AG04450 (cell line): ENCODE data around the gene NOC2L. TPM values are rescaled to one million over a fixed set of nuclear protein-coding genes. Genes with fewer than 3 reads are reported as not detected.

Source experiments
- CTCF ChIA-PET: fragments of 300-600, 350-600 bp; formaldehyde crosslinking; extraction: SDS; loops from one replicate; lab custom pipeline; 2022; ENCODE audit warnings: antibody characterized with exemption, inconsistent platforms; lab: Charles Lee
- POLR2A ChIA-PET: fragments of 350-600 bp; formaldehyde crosslinking; extraction: SDS; loops from one replicate; lab custom pipeline; 2021; ENCODE audit warnings: antibody characterized with exemption, inconsistent platforms; lab: Yijun Ruan, JAX
- DNase-seq: peaks from one replicate; pipeline ENCODE4 v3.0.0-alpha.2; 2011; ENCODE audit warnings: low read depth, low spot score
- H3K27ac ChIP-seq: one replicate; pipeline ENCODE4 v1.5.1; 2012; ENCODE audit warnings: low read depth, low read length, control low read depth
- H3K27me3 ChIP-seq: one replicate; pipeline ENCODE4 v1.6.0; 2012; ENCODE audit warnings: low read length; ENCODE audit not compliant: control insufficient read depth, insufficient read depth
- H3K4me3 ChIP-seq: 2 replicates; pipeline ENCODE4 v1.5.1; 2011; ENCODE audit warnings: mild to moderate bottlenecking, low read depth, low read length, control low read depth
- H3K9me3 ChIP-seq: 2 replicates; pipeline ENCODE4 v1.5.1; 2012; ENCODE audit warnings: low read length; ENCODE audit not compliant: control insufficient read depth, insufficient read depth
- polyA plus RNA-seq: library from polyadenylated mRNA; depleted of rRNA; stranded (reverse); fragments of >200 nt; gene quantifications from 2 replicates; pipeline ENCODE4 v1.2.3, GENCODE V29; 2011
- TF ChIP-seq, protein P1 (sequence below): IDR thresholded peaks from 2 replicates; pipeline ENCODE4 v1.5.1; 2011; ENCODE audit warnings: low read depth, low read length, control low read depth, inconsistent platforms

Gene NOC2L
- polyA plus RNA-seq, 1 experiment: 36.1 TPM

DNA sequence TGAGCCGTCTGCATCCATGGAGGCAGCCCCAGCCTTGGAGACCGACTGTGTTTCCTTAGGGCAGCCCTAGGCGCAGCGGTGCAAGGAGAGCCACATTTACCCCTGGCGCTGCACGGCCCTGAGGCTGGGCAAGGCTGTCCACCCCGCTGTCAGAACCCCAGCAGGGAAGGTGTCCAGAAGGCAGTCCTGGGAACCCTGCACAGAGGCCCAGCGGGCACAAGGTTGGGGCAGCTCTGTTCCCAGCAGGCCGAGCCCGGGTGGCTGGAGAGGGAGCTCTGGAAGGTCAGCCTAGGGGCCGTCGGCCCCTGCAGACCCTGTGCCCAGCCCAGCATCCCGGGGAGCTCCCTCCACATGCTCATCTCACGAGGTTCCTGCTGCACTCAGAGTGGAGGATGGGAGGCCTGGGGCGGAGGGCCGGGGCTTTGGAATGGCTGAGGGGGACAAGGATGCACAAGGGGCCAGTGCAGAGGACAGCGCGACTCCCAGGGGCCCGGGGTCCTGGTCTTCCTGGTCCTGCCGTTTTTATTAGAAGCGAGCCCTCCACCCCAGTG is 55.3 kb downstream of the NOC2L start:
- Histone ChIP-seq H3K9me3 (no peaks in the 10 kb centered on the region; the same call in 1 of the 2 replicates), H3K27ac (no peak overlapping the region), H3K4me3 (peak overlapping the region; percentile 52), H3K27me3 (peaks cover 3% of the 10 kb centered on the region)
- DNase-seq: no peak
- TF ChIP-seq, protein P1, sequence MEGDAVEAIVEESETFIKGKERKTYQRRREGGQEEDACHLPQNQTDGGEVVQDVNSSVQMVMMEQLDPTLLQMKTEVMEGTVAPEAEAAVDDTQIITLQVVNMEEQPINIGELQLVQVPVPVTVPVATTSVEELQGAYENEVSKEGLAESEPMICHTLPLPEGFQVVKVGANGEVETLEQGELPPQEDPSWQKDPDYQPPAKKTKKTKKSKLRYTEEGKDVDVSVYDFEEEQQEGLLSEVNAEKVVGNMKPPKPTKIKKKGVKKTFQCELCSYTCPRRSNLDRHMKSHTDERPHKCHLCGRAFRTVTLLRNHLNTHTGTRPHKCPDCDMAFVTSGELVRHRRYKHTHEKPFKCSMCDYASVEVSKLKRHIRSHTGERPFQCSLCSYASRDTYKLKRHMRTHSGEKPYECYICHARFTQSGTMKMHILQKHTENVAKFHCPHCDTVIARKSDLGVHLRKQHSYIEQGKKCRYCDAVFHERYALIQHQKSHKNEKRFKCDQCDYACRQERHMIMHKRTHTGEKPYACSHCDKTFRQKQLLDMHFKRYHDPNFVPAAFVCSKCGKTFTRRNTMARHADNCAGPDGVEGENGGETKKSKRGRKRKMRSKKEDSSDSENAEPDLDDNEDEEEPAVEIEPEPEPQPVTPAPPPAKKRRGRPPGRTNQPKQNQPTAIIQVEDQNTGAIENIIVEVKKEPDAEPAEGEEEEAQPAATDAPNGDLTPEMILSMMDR: no peak
- ChIA-PET POLR2A (no interaction called here), CTCF (interaction anchor here (1.4 to 2.8 kb wide), 4 partner anchors 34 to 80 kb away, joined by 8 to 10 read pairs (median 8); no protein-coding TSS in a partner anchor)

DNA sequence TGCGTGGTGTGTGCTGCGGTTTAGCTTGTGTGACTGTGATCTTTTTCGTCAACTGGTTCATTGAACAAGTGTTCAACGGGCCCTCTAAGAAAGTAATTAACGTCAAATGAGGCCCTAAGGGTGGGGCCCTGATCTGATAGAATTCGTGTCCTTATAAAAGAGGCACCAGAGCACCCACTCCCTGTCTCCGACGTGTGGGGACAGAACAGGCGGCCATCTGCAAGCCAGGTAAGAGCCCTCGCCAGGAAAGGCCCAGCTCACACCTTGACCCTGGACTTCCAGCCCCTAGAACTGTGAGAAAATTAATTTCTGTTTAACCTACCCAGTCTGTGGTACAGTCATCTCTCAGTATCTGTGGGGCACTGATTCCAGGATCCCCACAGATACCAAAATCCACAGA is 55.8 kb downstream of the NOC2L start:
- POLR2A ChIA-PET: no interaction called here
- CTCF ChIA-PET: interaction anchor here (1.4 to 2.8 kb wide), 3 partner anchors 33 to 80 kb away, joined by 8 to 10 read pairs (median 9); no protein-coding TSS in a partner anchor

DNA sequence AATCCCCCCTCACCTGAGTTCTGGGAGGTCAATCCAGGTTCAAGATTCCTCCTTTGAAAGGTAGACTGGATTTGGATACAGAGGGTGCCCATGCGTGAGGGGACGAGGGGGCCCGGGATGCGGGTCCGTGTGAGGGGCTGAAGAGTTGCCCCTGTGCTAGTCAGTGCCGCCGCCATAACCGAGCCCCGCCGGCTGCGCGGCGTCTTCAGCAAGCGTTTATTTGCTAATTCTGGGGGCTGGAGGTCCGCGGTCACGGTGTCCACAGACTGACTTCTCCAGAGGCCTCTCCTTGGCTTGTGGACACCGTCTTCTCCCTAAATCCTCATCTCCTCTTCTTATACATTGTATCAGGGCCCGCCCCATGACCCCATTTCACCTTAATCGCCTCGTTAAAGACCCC is 56.3 kb downstream of the NOC2L start:
- CTCF ChIA-PET: no interaction called here
- TF ChIP-seq, protein P1: no peak
- POLR2A ChIA-PET: interaction anchor here (0.6 kb wide), 1 partner anchor 64 kb away, joined by 4 read pairs; no protein-coding TSS in a partner anchor
- no peak overlapping the region for H3K27ac ChIP-seq
- peaks cover 3% of the 10 kb centered on the region for H3K27me3 ChIP-seq
- H3K4me3 ChIP-seq: no peak overlapping the region
- H3K9me3 ChIP-seq: no peaks in the 10 kb centered on the region; the same call in 1 of the 2 replicates
- no peak for DNase-seq

More for the DNA sequence above, 55.8 kb downstream of the NOC2L start:
- Histone ChIP-seq H3K9me3 (no peaks in the 10 kb centered on the region; the same call in 1 of the 2 replicates), H3K27me3 (peaks cover 3% of the 10 kb centered on the region), H3K4me3 (no peak overlapping the region), H3K27ac (no peak overlapping the region)
- DNase-seq: no peak
- TF ChIP-seq, protein P1: no peak

DNA sequence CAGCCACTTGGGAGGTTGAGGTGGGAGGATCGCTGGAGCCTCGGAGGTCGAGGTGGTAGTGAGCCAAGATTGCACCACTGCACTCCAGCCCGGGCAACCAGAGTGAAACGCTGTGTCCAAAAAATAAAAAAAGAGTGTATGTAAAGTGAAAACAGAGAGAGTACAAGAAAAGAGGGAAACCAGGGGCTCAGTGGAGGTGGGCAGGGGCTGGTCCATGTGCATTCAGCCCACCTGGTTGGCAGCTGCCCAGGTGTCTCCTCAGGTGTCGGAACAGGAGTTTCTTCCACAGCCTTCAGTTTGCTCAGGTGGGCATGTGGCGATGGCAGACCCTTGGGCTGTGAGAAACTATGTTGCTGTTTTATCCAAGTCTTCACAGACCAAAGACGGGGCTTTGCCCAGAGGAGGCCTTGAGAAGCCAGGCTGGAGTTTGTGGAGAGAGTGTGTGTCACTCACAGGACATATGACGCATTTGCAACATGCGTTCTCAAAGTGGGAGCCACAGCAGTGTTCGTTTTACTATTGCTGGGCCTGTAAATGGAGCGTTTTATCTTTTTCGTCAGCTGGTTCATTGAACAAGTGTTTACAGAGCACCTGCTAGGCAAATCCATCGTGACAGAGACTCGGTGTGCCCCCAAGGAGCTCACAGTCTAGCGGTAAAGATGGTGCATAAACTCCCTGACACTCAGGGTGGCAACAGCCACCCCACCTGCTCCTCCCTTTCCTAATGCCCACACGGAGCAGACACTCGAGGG is 57.8 kb downstream of the NOC2L start:
- TF ChIP-seq, protein P1: no peak
- Histone ChIP-seq H3K27ac (no peak overlapping the region), H3K9me3 (no peaks in the 10 kb centered on the region; the same call in 1 of the 2 replicates), H3K4me3 (no peak overlapping the region), H3K27me3 (peaks cover 3% of the 10 kb centered on the region)
- ChIA-PET CTCF (no interaction called here), POLR2A (no interaction called here)
- no peak for DNase-seq
